GM06990 (cell line): ENCODE data around the gene LAMA2.

Experiments used
- DNase-seq: peaks from one replicate; pipeline ENCODE4 v3.0.0-alpha.2; 2011; ENCODE audit not compliant: insufficient read length; ENCODE audit errors: extremely low read depth
- H3K27me3 ChIP-seq: replicated peaks from 2 replicates; pipeline ENCODE4 v1.6.0; 2011; ENCODE audit warnings: low read length; ENCODE audit not compliant: control insufficient read depth, insufficient read depth
- H3K36me3 ChIP-seq: 2 replicates; pipeline ENCODE4 v1.5.1; 2011; ENCODE audit warnings: low read length; ENCODE audit not compliant: control insufficient read depth, insufficient read depth
- H3K4me3 ChIP-seq: replicated peaks from 2 replicates; pipeline ENCODE4 v1.5.1; 2011; ENCODE audit warnings: low read depth, mild to moderate bottlenecking, control low read depth, low read length
- CTCF ChIP-seq: IDR thresholded peaks from 2 replicates; pipeline ENCODE4 v1.5.1; 2011; ENCODE audit warnings: low read length, control low read depth, mild to moderate bottlenecking, inconsistent platforms; ENCODE audit not compliant: insufficient read depth, poor library complexity, severe bottlenecking

The LAMA2 gene

GRCh38 chr6:129552413-129552812 is 669.5 kb downstream of the LAMA2 start:
- Histone ChIP-seq H3K36me3 (no peaks in the 10 kb centered on the region), H3K4me3 (no peak overlapping the region), H3K27me3 (no peaks in the 10 kb centered on the region)
- no peak for TF ChIP-seq CTCF
- no peak for DNase-seq

- Histone ChIP-seq H3K36me3 (no peaks in the 10 kb centered on the region), H3K27me3 (no peaks in the 10 kb centered on the region), H3K4me3 (no peak overlapping the region)
- no peak for TF ChIP-seq CTCF
- DNase-seq = no peak
These were observed 672.4 kb downstream of the LAMA2 start for GRCh38 chr6:129555206-129555832.

- DNase-seq = no peak
- no peak overlapping the region for H3K4me3 ChIP-seq
- no peaks in the 10 kb centered on the region for H3K36me3 ChIP-seq
- TF ChIP-seq CTCF = no peak
- H3K27me3 ChIP-seq = no peaks in the 10 kb centered on the region
These were observed 675.3 kb downstream of the LAMA2 start for GRCh38 chr6:129558248-129558647.

- no peak for TF ChIP-seq CTCF
- no peaks in the 10 kb centered on the region for H3K36me3 ChIP-seq
- H3K27me3 ChIP-seq = no peaks in the 10 kb centered on the region
- H3K4me3 ChIP-seq = no peak overlapping the region
- DNase-seq = no peak
These were observed 682.4 kb downstream of the LAMA2 start for GRCh38 chr6:129565366-129565765.

- no peak for DNase-seq
- Histone ChIP-seq H3K27me3 (no peaks in the 10 kb centered on the region), H3K36me3 (no peaks in the 10 kb centered on the region), H3K4me3 (no peak overlapping the region)
- no peak for TF ChIP-seq CTCF
These were observed 682.9 kb downstream of the LAMA2 start for GRCh38 chr6:129565811-129566210.
